NT2/D1 (cell line): ENCODE measurements around the gene SMCP.

ENCODE experiments used
- DNase-seq: peaks from one replicate; pipeline ENCODE4 v3.0.0-alpha.2; 2011; ENCODE audit warnings: low read depth, low spot score
- H3K27me3 ChIP-seq: 2 replicates; pipeline ENCODE4 v1.6.0; 2011; ENCODE audit warnings: mild to moderate bottlenecking; ENCODE audit not compliant: insufficient read length, insufficient read depth
- H3K36me3 ChIP-seq: 2 replicates; pipeline ENCODE4 v1.6.1; 2011; ENCODE audit warnings: mild to moderate bottlenecking, low read length, mixed read lengths; ENCODE audit not compliant: insufficient read depth, insufficient read length
- H3K4me1 ChIP-seq: 2 replicates; pipeline ENCODE4 v1.5.1; 2011; ENCODE audit not compliant: insufficient read depth, insufficient read length
- H3K4me3 ChIP-seq: 2 replicates; pipeline ENCODE4 v1.5.1; 2011; ENCODE audit warnings: low read depth; ENCODE audit not compliant: insufficient read length
- H3K9ac ChIP-seq: 2 replicates; pipeline ENCODE4 v1.6.0; 2011; ENCODE audit warnings: low read depth; ENCODE audit not compliant: insufficient read length
- H3K9me3 ChIP-seq: 2 replicates; pipeline ENCODE4 v1.5.1; 2011; ENCODE audit warnings: mild to moderate bottlenecking, low read length; ENCODE audit not compliant: insufficient read depth
- SUZ12 ChIP-seq: IDR thresholded peaks from 2 replicates; pipeline ENCODE4 v1.6.1; 2011; ENCODE audit not compliant: insufficient read length, insufficient read depth; ENCODE audit errors: extremely low read depth
- YY1 ChIP-seq: IDR thresholded peaks from 2 replicates; pipeline ENCODE4 v1.6.1; 2011; ENCODE audit not compliant: insufficient read length, insufficient read depth
- ZNF274 ChIP-seq: IDR thresholded peaks from 2 replicates; pipeline ENCODE4 v1.6.1; 2011; ENCODE audit warnings: mild to moderate bottlenecking, low read depth, low read length

The SMCP gene

DNA sequence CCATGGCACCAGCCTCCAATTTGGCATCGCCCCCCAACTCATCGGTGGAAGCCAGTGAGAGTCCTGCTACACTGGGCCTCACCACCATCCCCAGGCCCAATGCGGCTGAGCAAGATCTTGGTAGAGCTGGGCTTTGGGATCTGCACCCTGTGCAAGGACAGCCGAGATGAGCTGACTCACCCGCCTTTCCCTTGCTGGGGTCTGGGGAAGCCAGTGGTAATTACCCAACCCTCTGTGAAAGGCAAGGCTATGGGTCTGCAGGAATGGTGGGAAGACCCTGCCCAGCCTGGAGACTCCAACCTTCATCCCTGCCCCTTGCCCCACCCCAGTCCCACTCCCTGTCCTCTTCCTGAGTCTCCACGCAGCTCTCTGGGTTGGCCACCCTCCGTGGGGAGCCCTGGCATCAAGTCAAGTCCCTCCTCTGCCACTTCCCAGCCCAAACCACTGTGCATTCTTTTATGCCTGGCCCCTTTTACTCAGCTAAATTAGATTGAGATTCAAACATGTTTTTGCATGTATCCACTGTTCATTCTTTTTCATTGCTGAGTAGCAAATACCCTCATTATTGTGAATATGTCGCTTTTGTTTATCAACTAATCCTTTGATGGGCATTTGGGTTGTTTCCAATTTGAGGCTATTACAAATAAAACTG, 8.8 kb downstream of the SMCP start:
- DNase-seq, result no peak
- TF ChIP-seq ZNF274, result no peak
- TF ChIP-seq YY1, result no peak
- no peak for TF ChIP-seq SUZ12
- Histone ChIP-seq H3K9ac (no peak overlapping the region), H3K4me1 (no peaks in the 10 kb centered on the region), H3K27me3 (no peaks in the 10 kb centered on the region), H3K9me3 (no peaks in the 10 kb centered on the region), H3K4me3 (no peak overlapping the region), H3K36me3 (no peaks in the 10 kb centered on the region)

DNA sequence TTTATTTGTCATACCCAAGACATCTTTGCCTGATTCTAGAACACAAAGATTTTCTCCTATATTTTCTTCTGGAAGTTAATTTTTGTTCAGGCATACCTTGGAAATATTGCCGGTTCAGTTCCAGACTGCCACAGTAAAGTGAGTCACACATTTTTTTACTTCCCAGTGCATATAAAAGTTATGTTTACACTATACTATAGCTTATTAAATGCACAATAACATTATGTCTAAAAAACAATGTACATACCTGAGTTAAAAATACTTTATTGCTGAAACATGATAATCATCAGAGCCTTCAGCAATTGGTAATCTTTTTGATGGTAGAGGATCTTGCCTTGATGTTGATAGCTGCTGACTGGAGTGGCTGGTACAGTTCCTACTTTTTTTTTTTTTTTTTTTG, 10.0 kb downstream of the SMCP start:
- DNase-seq, result no peak
- TF ChIP-seq SUZ12 (no peak), ZNF274 (no peak), YY1 (no peak)
- no peak overlapping the region for H3K9ac ChIP-seq
- H3K4me3 ChIP-seq, result no peak overlapping the region
- no peaks in the 10 kb centered on the region for H3K9me3 ChIP-seq
- no peaks in the 10 kb centered on the region for H3K27me3 ChIP-seq
- no peaks in the 10 kb centered on the region for H3K36me3 ChIP-seq
- no peaks in the 10 kb centered on the region for H3K4me1 ChIP-seq

DNA sequence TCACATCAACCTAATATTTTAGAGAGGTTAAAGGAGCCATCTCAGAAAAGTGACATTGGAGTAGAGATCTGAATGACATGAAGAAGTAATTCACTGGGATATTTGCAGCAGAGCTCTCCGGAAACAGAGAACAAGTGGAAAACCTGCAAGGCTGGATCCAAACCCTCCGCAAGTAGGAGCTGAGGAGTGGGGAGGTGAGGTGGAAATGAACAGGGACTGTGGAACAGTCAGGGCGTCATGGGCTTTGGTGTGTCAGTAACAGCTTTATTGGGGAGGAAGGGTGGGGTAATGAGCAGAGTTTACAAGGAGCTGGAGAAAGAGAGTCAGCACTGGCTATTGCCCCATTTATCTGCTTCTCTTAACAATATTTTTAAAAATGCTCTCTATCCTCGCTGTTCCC, 20.9 kb downstream of the SMCP start:
- Histone ChIP-seq H3K4me3 (no peak overlapping the region), H3K4me1 (no peaks in the 10 kb centered on the region), H3K9me3 (no peaks in the 10 kb centered on the region), H3K27me3 (no peaks in the 10 kb centered on the region), H3K9ac (no peak overlapping the region), H3K36me3 (no peaks in the 10 kb centered on the region)
- no peak for DNase-seq
- no peak for TF ChIP-seq ZNF274
- no peak for TF ChIP-seq SUZ12
- no peak for TF ChIP-seq YY1

DNA sequence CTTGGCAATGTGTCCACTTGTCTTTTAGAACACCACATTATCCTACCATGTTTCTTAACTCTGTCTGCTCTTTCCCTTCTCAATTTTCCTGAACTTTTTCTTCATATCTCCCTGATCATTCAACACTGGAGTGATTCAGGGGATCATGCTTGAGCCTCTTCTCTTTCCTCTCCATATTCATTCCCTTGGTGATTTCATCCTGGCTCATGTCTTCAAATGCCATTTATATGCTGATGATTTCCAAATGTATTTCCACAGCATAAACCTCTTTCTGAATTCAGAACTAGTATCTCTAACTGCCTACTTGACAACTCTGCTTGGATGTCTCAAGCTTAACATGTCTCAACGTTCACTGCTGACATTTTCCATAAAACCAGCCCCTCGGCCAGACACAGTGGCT, 21.8 kb downstream of the SMCP start:
- no peak for TF ChIP-seq SUZ12
- TF ChIP-seq YY1, result no peak
- no peak for TF ChIP-seq ZNF274
- DNase-seq, result no peak
- no peaks in the 10 kb centered on the region for H3K4me1 ChIP-seq
- no peaks in the 10 kb centered on the region for H3K36me3 ChIP-seq
- no peaks in the 10 kb centered on the region for H3K27me3 ChIP-seq
- H3K9me3 ChIP-seq, result no peaks in the 10 kb centered on the region
- no peak overlapping the region for H3K4me3 ChIP-seq
- H3K9ac ChIP-seq, result no peak overlapping the region

DNA sequence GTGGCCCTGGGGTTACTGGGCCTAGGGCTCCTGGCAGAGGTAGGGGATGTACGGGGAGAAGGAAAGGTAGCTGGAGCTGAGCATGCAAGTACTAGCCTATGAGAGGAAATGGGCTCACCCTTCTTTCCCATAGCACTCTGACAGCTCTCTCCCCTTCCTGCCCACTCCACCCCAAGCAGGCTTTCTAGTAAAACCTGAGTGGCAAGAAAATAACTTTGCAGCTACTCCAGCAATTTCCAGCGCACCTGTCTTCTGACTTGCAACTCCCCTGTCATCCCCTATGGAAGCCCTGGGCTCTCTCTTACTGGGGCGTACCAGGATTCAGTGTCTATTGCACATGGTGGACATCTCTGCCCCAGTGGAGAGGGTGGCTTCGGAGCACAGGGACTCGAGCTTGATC, 23.5 kb downstream of the SMCP start:
- Histone ChIP-seq H3K36me3 (no peaks in the 10 kb centered on the region), H3K4me3 (no peak overlapping the region), H3K9ac (no peak overlapping the region), H3K9me3 (no peaks in the 10 kb centered on the region), H3K27me3 (no peaks in the 10 kb centered on the region), H3K4me1 (no peaks in the 10 kb centered on the region)
- no peak for TF ChIP-seq ZNF274
- no peak for TF ChIP-seq YY1
- no peak for TF ChIP-seq SUZ12
- DNase-seq, result no peak

DNA sequence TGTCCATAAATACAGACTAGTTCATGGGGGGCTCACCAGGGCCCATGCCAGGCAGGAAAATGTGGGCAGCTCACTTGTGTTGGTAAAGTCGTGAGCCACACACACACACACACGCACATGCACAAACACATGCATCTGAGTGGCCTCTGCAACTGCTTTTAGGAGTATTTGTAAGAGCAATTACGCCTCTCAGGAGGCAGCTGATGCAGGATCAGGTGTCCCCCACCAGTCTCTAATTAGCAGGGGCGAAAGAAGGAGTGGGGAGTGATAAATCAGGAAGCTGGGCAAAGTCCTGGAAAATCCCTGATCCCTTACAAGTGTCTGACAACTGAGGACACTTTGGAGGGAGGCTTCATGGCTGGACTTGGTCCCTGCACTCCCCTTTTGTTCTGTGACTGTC, 24.5 kb downstream of the SMCP start:
- no peak overlapping the region for H3K9ac ChIP-seq
- no peak for DNase-seq
- H3K27me3 ChIP-seq, result no peaks in the 10 kb centered on the region
- no peak overlapping the region for H3K4me3 ChIP-seq
- H3K36me3 ChIP-seq, result no peaks in the 10 kb centered on the region
- no peaks in the 10 kb centered on the region for H3K9me3 ChIP-seq
- no peaks in the 10 kb centered on the region for H3K4me1 ChIP-seq
- TF ChIP-seq ZNF274, result no peak
- TF ChIP-seq SUZ12, result no peak

DNA sequence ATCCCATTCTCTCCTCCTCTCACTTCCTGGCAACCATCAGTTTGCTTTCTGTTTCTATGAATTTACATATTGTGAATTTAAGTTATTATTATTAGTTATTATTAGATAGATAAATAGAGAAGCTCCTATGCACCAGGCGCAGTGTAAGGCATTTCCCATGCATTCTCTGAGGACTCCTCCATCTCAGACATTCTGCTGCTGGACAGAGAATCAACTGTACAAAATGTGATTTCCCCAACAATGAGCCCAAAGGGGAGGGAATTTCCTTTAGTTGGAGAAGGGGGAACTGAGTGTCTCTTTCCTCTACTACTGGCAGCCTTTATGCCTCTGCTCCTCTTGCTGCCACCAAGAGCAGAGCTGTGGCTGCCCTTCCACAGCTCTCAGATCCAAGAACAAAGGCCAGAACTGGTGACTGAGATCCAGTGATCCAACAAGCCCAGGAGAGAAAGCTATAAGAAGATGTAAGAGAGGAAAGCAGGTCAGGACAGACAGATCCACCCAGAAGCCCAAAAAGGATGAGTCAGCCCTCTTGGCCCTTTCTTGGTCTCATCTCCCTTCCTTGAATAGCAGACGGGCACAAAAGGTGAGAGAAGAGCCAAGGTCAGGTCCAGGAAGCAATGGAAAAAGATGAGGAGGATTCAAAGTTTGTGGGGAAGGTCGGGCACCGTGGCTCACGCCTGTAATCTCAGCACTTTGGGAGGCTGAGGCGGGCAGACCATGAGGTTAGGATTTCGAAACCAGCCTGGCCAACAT, 26.7 kb downstream of the SMCP start:
- Histone ChIP-seq H3K4me1 (no peaks in the 10 kb centered on the region), H3K9ac (no peak overlapping the region), H3K9me3 (no peaks in the 10 kb centered on the region), H3K4me3 (no peak overlapping the region), H3K27me3 (peaks cover 5% of the 10 kb centered on the region), H3K36me3 (no peaks in the 10 kb centered on the region)
- DNase-seq, result no peak
- TF ChIP-seq ZNF274 (no peak), SUZ12 (no peak)
